HG03175 (cell line): ENCODE measurements around the gene IGF1R.

Experiments
- ATAC-seq: cut with Tn5 transposase; IDR thresholded peaks from one replicate; pipeline ENCODE4 v1.9.1; 2021; ENCODE audit warnings: mild to moderate bottlenecking, moderate library complexity; ENCODE audit not compliant: unreplicated experiment

Gene IGF1R

DNA sequence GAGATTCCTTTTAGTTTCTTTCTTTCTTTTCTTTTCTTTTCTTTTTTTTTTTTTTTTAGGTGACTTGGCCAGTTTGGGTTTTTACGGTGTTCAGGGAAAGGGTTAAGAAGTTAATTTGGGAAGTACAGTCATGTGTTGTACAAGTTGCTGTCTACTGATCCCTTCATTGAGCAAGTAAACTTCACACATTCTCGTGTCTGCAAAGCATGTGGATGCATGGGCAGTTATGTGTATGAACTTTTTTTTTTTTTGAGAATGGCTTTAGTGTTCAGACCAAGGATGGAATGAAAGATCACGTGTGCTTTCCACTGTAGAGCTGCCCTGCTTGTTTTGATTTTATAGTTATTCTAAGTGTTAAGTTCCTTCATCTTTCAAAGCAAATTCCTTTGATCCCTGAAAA, 227.0 kb downstream of the IGF1R start:
- no peak for ATAC-seq

DNA sequence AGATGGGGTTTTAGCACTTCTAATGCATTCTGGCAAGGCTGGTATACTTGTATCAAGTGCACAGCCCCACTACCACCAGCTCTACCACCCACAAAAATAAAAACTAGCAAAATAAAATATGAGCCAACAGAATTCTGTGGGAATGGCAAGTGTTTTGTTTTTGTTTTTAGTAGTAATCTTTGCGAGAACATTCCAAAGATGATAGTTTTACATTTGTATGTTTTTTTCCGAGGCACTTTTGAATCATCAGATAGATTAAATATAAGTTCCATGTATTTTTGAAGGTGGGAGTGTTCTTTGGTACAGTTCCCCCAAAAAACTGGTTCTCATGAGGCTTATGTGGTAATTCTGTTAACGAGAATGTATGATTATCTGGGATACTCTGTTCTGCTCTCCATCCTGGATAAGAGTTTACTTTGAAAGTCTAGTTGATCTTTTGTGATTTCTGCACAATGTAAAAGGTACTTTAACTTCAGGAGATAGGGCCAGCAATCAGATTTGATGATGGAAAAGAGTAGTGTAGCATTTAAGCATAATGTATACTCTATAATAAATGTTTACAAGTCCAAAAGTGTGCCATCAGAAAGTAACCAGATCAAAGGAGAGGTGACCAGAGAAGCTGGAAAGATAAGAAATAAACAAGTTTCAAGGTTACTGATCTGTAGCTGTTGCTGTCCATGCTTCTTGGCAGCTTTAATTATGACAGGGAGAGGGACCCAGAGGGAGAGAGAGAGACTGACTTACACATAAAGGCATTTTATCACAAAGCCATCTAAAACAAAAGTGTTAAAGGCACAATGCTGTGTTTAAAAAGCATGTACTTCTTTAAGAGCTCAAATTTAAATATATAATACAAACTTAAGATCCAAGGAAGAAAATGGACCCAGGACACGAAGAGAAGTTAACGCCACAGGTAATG, 228.4 kb downstream of the IGF1R start:
- no peak for ATAC-seq

DNA sequence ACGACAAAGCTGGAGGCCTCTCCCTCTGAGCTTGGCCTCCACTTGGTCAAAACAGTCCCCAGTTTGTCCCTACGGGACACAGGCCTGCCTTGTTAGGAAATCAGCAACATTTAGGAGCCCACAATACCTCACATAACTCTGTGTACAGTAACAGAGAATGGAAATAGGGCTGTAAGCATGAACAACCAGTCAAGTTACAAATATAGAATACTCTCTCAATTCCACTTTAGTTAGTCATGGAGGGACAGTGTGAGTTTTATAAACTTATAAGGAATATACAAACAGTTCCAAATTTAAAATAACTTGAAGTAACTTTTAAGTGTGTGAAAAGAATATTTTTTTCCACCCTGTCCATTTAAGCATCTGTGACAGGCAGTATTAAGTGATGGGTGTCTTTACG, 229.8 kb downstream of the IGF1R start:
- ATAC-seq: no peak

DNA sequence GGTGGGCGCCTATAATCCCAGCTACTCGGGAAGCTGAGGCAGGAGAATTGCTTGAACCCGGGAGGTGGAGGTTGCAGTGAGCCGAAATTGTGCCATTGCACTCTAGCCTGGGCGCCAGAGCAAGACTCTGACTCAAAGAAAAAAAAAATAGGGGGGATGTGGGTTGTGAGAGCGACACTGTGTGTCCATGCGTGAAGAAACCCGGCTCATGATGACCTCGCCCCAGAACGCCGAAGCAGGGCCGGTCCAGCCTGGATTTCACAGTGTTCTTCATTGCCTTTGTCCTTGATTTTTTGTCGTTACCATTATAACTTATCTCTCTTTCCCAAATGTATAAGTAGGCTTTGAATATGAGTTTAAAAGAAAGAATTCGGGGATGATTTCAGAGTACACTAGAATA, 230.5 kb downstream of the IGF1R start:
- ATAC-seq: no peak

DNA sequence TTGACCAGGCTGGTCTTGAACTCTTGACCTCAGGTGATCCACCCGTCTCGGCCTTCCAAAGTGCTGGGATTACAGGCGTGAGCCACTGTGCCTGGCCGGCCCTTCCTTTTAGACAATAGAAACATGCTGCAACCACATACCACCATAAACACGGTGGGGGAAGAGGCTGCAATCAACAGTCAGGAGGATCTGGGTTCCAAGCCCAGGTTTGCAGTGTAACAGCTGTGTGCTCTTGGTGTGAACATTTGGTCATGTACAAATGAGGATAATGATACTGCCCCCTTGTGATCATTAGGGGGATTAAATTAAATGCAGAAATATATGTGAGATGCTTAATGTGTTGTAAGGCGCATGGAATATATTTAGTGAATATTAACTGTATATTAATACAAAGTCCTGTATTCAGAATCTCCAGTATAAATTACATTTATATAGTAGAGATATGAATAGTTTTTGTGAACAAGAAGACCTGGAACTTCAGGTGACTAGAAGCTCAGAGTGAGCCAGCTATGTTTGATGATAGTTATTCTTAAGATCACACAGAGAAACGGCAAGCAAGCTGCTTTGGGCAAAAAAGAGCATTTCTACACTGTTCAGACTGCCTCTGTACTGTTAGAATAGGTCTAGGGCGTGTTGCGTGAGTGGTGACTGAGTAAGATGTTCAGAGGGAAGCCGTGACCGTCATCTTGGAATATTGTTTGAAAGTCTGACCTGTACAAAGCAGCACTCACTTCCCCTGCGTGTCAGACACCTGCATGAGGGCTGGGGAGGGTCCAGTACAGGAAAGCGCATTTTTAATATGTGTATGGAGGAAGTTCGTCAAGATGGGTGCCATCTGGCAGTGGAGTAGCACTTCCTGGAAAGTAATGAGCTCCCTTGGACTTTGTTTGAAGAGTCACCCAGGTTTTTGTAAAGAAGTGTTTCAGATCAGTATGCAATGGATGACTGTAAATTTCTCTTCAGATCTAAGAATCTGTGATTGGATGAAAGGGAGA, 233.5 kb downstream of the IGF1R start:
- peak; percentile 76 for ATAC-seq

DNA sequence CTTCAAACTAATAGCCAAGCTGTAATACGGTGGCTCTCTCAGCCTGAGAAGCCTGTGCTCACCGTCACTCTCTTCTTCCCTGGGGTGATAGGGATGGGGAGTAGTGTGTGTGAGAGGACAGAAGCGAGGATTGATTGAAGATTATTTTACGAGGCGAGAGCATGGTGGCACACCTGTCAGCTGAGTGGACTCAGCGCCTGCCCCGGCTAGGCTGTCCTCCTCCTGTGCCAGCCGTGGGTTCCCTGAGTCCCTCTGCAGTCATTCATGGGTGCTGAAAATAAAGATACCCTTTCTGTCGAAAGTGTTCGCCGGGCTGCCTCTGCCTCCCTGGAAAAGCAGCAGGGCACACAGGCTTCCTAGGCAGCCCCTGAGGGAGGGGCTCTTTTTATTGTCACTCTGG, 235.1 kb downstream of the IGF1R start:
- no peak for ATAC-seq

DNA sequence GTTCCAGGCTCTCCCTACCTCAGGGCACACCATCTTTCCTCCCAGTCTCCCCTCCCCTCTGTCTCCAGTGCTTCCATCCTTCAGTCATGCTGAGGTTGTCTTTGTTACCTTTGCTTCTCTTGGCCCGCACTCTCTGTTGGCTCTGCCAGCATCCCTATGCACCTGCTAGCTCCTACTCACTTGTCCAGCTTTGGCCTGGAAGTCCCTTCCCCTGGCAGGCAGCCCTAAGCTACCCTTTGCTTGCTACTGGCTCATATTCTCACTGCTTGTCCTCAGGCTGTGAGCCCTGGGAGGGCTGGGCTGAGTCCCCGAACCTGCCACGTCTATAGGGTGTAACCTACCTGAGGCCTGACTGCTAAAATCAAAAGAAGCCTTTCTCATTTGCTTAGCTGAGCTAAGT, 236.6 kb downstream of the IGF1R start:
- no peak for ATAC-seq

DNA sequence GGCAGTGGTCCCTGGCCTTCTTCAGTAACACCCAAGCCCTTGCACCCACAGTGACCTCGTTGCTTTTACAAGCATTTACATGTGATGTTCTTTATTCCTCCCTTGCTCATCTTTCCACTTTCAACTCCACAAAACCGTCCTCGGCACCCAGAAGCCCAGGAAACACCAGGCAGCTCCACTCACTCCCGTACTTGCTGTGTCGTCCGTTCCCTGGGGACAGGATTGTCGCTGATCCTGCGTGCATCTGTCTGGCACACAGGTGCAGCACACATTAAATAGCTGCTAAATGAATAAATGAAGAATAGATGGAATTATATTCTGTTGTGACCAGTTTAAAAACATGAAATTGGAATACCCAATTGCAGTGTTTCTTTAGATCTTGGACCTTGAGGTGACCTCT, 239.6 kb downstream of the IGF1R start:
- ATAC-seq: no peak

DNA sequence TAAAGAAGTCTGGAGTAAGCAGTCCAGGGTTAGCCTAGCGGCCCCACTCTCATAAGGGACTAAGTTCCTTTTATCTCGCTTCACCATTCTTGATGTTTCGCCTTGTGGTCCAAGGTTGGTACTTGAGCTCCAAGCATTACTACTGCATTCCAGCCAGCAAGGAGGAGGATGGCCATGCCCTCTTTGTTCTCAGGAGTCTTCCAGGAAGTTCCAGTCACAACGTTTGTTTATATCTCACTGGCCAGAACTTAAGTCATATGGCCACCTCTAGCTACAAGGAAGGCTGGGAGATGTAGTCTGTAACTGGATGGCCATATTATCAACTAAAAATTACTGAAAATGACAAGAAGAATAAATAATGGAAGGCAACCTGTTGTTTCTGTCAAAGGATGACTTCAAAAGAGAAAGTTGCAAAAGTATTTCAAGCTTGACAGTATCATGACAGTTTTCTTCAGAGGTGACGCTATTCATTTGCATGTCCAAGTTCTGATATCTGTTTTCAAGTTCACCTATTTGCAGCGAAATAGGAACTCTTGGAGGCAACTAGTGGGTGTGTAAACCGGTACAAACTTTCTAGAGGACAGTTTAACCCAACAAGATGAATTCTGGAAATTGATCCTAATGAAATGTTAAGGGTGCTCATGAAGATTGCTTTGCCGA, 240.6 kb downstream of the IGF1R start:
- no peak for ATAC-seq

DNA sequence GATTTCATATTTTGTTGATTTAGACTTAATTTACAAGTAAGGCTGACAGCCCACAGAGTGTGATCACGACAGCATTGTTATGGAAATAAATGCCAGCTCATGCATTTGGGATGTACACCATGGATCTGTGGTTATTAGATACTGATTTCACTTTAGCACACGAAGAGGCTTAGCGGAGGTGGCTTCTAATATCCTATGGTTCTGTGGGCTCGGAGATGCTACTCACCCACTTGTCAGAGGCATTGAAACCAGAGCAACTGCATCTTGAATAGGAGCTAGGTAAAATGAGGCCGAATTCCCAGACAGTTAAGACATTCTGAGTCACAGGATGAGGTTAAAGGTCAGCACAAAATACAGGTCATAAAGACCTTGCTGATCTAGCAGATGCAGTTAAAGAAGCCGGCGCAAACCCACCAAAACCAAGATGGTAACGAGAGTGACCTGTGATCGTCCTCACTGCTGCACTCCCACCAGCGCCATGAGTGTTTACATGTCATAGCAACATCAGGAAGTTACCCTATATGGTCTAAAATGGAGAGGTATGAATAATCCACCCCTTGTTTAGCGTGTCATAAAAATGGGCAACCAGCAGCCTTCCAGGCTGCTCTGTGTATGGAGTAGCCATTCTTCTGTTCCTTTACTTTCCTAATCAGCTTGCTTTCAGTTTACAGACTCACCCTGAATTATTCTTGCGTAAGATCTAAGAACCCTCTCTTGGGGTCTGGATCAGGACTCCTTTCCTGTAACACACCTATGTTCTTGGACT, 241.8 kb downstream of the IGF1R start:
- no peak for ATAC-seq

DNA sequence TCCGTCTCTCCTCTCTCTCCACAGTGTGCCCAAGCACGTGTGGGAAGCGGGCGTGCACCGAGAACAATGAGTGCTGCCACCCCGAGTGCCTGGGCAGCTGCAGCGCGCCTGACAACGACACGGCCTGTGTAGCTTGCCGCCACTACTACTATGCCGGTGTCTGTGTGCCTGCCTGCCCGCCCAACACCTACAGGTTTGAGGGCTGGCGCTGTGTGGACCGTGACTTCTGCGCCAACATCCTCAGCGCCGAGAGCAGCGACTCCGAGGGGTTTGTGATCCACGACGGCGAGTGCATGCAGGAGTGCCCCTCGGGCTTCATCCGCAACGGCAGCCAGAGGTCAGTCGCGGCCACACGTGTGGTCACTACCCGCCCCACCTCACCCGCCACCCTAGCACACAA, 243.0 kb downstream of the IGF1R start:
- ATAC-seq: no peak

DNA sequence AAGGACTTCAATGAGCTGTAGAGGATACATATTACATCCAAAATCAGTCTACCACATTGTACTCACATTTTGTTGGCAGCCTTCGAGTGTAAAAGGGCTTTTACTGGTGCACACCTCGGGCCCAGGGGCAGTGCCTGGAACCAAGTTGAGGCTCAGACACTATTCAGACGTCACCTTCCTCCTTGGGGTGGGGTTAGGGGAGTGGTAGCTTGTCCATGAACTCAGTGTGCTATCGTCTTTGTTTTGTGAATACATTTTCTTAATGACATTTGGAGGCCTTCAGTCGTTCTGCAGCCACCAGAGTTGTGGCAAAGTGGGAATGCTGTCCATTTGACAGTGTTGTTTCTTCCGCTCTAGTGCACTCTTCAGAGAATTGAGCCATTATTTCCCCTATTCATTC, 245.1 kb downstream of the IGF1R start:
- ATAC-seq: no peak

DNA sequence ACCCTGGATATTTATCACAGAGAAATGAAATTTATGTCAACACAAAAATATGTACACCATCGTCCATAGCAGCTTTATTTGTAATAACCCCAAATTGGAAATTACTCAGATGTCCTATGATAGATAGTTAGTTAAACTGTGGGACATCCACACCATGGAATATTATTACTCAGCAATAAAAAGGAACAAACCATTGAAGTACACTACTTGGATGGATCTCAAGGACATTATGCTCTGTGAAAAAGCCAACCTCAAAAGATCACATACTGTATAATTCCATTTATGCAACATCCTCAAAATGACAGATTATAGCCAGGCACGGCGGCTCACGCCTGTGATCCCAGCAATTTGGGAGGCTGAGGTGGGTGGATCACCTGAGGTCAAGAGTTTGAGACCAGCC, 246.0 kb downstream of the IGF1R start:
- no peak for ATAC-seq

DNA sequence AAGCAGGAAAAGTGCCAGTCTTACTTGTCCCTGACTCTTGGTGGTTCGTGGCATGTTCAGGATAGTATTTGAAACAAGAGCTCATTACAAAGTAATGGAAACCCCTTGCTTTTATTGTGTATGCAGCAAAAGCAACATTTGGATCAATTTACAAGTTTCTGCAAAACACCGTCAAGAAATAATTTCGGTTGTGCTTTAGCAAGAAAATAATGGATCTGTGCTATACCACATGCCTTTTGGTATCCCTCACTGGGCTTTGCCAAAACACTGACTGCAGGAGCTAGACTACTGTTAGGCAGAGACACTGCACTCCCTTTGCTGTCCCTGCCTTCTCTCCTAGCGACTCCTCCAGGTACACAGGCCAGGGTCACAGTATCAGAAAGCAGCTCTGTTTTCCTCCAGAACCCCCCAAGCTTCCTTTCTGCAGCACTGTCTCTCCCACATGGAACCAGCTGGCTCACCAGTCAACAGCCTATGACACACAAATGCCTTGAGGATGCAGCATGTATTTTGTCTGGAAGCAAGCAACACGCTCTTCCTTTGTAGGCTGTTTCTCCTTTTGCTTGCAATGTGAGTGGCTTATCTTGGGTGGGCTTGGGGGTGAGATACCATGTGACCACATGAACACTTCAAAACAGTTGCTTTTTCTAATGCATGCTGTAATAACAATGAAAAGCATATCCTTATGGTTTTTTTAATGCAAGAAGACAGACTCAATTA, 247.8 kb downstream of the IGF1R start:
- no peak for ATAC-seq

DNA sequence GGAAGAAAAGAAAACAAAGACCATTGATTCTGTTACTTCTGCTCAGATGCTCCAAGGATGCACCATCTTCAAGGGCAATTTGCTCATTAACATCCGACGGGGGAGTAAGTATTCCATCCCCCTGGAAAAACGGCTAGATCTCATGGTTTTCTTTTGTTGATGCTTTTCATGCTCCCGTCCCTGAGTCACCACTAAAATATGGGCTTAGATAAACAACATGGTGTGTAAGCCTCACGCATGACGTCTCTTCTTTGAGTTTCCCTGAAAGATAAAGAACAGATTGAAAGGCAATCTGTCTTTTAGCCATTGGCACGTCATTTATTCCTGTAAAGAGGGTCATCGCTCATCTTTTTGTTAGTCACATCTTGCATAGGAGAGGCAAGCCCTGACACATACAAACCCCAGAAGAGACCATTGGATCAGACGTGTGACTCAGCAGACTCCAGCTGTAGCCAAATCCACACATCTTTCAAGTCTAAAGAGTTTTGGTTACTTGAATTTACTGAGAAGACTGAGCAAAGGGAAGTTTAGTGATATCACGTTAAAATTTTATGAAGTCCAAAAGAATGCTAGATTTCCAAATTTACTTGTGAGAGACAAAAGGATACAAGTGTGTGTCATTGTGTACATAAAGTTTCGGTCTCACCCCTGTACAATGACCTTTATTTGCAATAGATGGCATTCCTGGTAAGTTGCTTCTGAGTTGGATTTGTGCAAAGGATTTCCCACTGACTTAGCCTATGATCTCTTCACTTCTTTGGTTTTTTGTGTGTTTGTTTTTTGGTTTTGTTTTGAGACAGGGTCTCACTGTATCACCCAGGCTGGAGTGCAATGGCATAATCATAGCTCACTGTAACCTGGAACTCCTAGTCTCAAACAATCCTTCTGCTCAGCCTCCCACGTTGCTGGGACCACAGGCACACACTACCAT, 248.7 kb downstream of the IGF1R start:
- ATAC-seq: no peak

DNA sequence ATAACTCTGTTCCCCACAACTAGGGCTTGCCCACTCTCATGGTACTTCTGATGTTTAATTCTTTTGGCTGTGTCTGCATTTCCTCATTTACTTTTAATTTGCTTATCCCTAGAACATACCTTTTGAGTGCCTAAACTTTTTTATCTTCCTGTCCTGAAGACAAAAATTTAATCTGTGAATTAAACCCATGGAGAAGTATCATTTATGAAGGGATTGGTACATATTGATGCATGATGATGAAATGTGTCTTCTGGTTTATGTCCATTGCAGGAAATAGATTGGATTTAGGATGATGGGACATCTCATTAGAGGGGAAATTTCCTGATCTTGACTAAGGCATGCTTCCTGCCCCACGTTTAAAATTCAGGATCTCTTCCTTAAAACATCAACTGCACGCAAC, 249.8 kb downstream of the IGF1R start:
- ATAC-seq: no peak

DNA sequence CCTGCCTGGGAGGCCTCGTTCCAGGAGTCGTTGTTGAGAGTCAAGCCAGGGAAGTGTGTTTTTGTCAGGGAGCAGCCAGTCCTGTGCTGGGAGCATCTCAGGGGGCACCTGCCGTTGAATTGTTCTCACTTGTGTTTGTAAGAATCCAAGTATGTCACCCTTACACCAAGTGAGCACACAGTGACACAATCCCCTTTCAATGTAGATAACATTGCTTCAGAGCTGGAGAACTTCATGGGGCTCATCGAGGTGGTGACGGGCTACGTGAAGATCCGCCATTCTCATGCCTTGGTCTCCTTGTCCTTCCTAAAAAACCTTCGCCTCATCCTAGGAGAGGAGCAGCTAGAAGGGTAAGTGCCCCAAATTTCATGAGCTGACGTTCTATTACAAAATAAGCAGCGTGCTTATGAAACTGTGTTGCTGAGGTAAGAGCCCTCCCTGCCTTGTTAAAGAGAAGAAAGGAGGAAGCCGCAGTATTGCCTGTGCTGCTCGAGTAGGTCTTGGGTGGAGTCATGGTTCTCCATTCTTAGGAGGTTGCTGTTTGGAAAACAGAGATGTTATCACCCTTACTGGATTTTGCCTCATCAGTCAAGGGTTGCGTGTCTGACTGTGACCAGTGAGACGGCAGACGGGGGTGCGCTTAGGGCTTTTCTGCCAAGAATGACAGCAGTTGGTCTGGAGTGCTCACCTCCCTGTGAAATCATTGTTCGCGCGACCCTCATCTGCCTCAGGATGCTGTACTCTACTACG, 251.1 kb downstream of the IGF1R start:
- no peak for ATAC-seq

DNA sequence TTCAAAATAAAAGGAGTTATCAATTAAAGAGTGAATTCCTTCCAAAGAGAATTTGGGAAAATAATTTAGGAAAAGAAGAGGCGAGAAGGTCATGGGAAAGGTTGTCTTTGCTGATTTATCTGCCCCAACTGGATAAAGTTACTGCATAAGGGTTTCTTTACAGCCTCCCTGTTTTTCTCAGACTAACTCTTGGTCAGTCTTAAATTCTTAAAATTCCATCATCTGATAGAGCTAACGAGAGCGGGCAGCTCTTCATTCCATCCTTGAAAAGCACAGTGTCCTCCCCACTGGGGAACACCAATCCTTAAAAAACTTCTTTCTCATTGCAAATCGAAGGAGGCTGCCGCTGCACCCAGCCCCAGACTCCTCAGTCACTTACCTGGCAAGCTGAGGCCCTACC, 252.0 kb downstream of the IGF1R start:
- no peak for ATAC-seq
